Thoracic aorta endothelial cell (primary cell): Measurements from ENCODE around the gene CLCN6. TPM values are rescaled to one million over a fixed set of nuclear protein-coding genes. Genes with fewer than 3 reads are reported as not detected.

Source experiments
- small RNA-seq: library from RNA; depleted of rRNA; stranded (forward); fragments of <200 nt; gene quantifications from one replicate; pipeline ENCODE3, GENCODE V24; 2012
- total RNA-seq: library from RNA; depleted of rRNA; stranded (reverse); fragments of >200 nt; gene quantifications from 2 replicates; pipeline ENCODE4 v1.2.3, GENCODE V29; 2012

CLCN6 gene
- total RNA-seq = 15.4 and 22.4 TPM in 2 replicates

GRCh38 chr1:11805422-11806306 is at the start of gene CLCN6, which contains the start of gene MTHFR:
CLCN6 (plus strand) TSS chr1:11806191; CDS start chr1:11806263, 72 bp downstream.
MTHFR (minus strand) TSS chr1:11805964; CDS start chr1:11803116, 2,848 bp downstream.

GRCh38 chr1:11761988-11762406 is 44.0 kb upstream of the CLCN6 start, which contains the start of gene C1orf167:
C1orf167 (plus strand) TSS chr1:11762193; CDS start chr1:11764401, 2,208 bp downstream.

GRCh38 chr1:11847667-11848372 is 41.8 kb downstream of the CLCN6 start, which contains the start of gene NPPA:
NPPA (minus strand) TSS chr1:11847783; CDS start chr1:11847684, 99 bp downstream.

GRCh38 chr1:11858613-11858967 is 52.6 kb downstream of the CLCN6 start, which contains the start of gene NPPB:
NPPB (minus strand) TSS chr1:11858945; CDS start chr1:11858833, 112 bp downstream.

Small RNA genes within 50 kb of the gene (small RNA-seq; reads per million reads assigned to genes)
- gene RF02156 = not detected
- gene RF02157 = not detected
- gene RF02158 = not detected

Other genes starting within 250 kb of the CLCN6 start
- 0.40 and 0.50 TPM in 2 replicates for gene FBXO2, start 151.8 kb upstream of the CLCN6 start, total RNA-seq
- 5.2 and 8.4 TPM in 2 replicates for gene FBXO44, start 151.3 kb upstream of the CLCN6 start, total RNA-seq
- gene FBXO6, start 142.0 kb upstream of the CLCN6 start, total RNA-seq = 1.3 and 2.2 TPM in 2 replicates
- gene MAD2L2, start 125.0 kb upstream of the CLCN6 start, total RNA-seq = 24.2 and 27.4 TPM in 2 replicates
- 0.50 and 0.93 TPM in 2 replicates for gene DRAXIN, start 114.5 kb upstream of the CLCN6 start, total RNA-seq
- gene AGTRAP, start 70.1 kb upstream of the CLCN6 start, total RNA-seq = 31.9 and 46.9 TPM in 2 replicates
- 0.29 TPM in 1 of 2 replicates, not detected in the other for gene C1orf167, start 44.0 kb upstream of the CLCN6 start, total RNA-seq
- gene MTHFR, start 227 bp upstream of the CLCN6 start, total RNA-seq = 20.7 and 21.7 TPM in 2 replicates
- not detected in 2 replicates for gene NPPA, start 41.6 kb downstream of the CLCN6 start, total RNA-seq
- gene NPPB, start 52.8 kb downstream of the CLCN6 start, total RNA-seq = not detected in 2 replicates
- gene KIAA2013, start 120.2 kb downstream of the CLCN6 start, total RNA-seq = 71.8 and 77.6 TPM in 2 replicates
- gene PLOD1, start 128.5 kb downstream of the CLCN6 start, total RNA-seq = 260 and 302 TPM in 2 replicates
- 68.8 and 72.4 TPM in 2 replicates for gene MFN2, start 174.3 kb downstream of the CLCN6 start, total RNA-seq
- gene MIIP, start 213.3 kb downstream of the CLCN6 start, total RNA-seq = 19.5 and 31.9 TPM in 2 replicates